Measurements from ENCODE around the gene NUDT19. TPM values are rescaled to one million over a fixed set of nuclear protein-coding genes. Genes with fewer than 3 reads are reported as not detected.
"Not testable (repeated sequence)": the region's sequence is repeated elsewhere in the genome, so short reads cannot be mapped to it uniquely, and the experiment has no call there.

Gene NUDT19
- total RNA-seq, 4 donors from 2014 or later: 7.4 to 16.6 (median 12.6) TPM

DNA sequence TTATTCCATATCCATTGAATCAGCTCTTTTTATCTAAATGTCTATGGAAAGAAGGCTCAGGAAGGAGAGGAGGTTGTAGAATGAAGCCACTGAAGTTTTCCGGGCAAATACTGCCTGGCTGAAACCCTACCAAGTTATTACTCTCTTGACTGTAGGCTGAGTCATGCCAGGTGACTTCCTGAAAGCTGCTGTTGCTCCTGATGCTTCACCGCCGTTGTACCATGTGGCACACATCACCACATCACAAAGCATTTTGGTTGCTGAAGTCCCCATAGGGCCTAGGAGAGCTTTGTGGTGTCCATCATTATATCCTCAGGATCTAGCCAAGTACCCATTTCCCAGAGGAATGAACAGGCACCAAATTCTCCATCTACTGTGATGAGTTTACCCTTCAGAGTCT, 16.8 kb downstream of the NUDT19 start:
- Histone ChIP-seq H3K9me3 (peaks cover 0 to 11% (median 4%) of the 10 kb centered on the region in 4 donors), H3K27ac (no peak overlapping the region), H3K4me3 (no peak overlapping the region), H3K27me3 (no peaks in the 10 kb centered on the region), H3K4me1 (no peaks in the 10 kb centered on the region), H3K36me3 (peaks cover 0 to 52% (median 0%) of the 10 kb centered on the region in 3 donors)
- no peak for DNase-seq
- no peak for TF ChIP-seq POLR2A (IDR thresholded peaks at IDR 0.05)
- TF ChIP-seq, protein P1, sequence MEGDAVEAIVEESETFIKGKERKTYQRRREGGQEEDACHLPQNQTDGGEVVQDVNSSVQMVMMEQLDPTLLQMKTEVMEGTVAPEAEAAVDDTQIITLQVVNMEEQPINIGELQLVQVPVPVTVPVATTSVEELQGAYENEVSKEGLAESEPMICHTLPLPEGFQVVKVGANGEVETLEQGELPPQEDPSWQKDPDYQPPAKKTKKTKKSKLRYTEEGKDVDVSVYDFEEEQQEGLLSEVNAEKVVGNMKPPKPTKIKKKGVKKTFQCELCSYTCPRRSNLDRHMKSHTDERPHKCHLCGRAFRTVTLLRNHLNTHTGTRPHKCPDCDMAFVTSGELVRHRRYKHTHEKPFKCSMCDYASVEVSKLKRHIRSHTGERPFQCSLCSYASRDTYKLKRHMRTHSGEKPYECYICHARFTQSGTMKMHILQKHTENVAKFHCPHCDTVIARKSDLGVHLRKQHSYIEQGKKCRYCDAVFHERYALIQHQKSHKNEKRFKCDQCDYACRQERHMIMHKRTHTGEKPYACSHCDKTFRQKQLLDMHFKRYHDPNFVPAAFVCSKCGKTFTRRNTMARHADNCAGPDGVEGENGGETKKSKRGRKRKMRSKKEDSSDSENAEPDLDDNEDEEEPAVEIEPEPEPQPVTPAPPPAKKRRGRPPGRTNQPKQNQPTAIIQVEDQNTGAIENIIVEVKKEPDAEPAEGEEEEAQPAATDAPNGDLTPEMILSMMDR (IDR thresholded peaks at IDR 0.05): no peak

DNA sequence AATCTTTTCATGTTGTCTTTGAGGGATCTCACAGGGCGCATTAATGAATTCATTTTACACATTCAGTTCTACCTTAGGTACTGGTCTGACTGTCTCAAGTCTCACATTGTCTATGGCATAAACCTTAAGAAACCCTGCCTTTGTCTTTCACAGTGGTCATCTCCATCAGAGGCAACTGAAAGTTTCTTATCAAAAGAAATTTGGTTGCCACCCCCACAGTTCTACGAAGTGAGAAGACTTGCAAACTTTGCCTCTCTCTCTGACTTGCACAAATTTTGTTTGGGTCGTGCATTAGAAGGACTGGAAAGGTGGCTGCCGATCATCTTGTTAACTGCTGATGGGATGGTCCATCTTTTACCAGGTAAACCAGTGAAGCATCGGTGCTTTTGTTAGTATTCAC, 17.4 kb downstream of the NUDT19 start:
- no peak for DNase-seq
- TF ChIP-seq, protein P1 (IDR thresholded peaks at IDR 0.05): no peak
- no peak for TF ChIP-seq POLR2A (IDR thresholded peaks at IDR 0.05)
- Histone ChIP-seq H3K27ac (no peak overlapping the region), H3K9me3 (peaks cover 0 to 7% (median 3%) of the 10 kb centered on the region in 4 donors), H3K4me1 (no peaks in the 10 kb centered on the region), H3K4me3 (no peak overlapping the region), H3K27me3 (no peaks in the 10 kb centered on the region), H3K36me3 (peaks cover 0 to 57% (median 0%) of the 10 kb centered on the region in 3 donors)

DNA sequence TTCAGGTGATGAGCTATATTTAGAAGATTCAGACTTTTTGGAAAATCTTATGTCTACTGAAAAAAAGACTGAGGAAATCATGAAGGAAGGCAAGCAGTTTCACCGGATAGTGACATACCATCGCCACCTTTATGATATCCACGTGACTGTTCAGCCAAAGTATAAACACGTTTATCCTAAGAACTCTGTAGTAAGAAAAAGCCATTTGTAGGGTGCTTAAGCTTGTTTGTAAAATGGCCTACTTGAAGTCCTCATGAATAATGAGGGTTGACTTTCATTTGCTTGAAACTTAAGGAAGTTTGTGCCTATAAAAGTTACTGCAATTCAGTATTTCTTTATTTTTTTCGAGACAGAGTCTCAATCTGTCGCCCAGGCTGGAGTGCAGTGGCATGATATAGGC, 20.1 kb downstream of the NUDT19 start:
- H3K4me1 ChIP-seq: no peaks in the 10 kb centered on the region
- no peaks in the 10 kb centered on the region for H3K27me3 ChIP-seq
- peaks cover 0 to 58% (median 0%) of the 10 kb centered on the region in 3 donors for H3K36me3 ChIP-seq
- DNase-seq: no peak
- no peak for TF ChIP-seq POLR2A (IDR thresholded peaks at IDR 0.05)
- TF ChIP-seq, protein P1 (IDR thresholded peaks at IDR 0.05): no peak
- no peaks in the 10 kb centered on the region for H3K9me3 ChIP-seq
- no peak overlapping the region for H3K27ac ChIP-seq
- no peak overlapping the region for H3K4me3 ChIP-seq

DNA sequence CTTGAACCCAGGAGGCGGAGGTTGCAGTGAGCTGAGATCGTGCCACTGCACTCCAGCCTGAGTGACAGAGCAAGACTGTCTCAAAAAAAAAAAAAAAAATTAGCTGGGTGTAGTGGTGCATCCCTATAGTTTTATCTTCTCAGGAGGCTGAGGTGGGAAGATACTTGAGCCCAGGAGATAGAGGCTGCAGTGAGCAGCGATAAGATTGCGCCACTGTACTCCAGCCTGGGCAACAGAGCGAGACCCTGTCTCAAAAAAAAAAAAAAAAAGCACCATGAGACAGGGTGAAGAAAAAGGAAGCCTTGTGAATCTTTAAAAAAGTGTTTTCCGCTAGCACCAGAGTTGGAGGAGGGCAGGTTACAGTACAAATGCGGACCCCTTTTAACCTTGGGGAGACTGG, 24.6 kb downstream of the NUDT19 start:
- H3K9me3 ChIP-seq, DNase-seq, H3K27ac ChIP-seq, H3K4me1 ChIP-seq, H3K27me3 ChIP-seq, H3K4me3 ChIP-seq: not testable (repeated sequence)
- H3K36me3 ChIP-seq: peaks cover 0 to 38% (median 0%) of the 10 kb centered on the region in 3 donors

DNA sequence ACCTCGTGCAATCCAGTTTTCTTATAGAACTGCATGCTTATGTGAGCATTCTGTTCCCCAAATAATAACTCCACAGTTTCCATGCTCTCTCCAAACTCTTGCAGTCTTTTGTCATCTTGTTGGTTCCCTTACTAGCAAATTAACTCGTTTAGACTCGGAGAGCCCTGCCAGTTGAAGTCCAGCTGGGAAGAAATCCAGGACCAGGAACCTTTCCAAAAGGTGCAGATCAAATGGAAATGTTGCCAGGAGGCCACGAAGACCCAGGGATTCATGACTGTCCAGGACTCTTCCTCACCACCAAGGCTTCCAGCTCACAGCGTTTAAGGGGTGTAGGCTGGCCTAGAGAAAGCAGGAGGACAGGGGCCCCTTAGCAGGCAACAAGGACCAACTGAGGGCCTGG, 25.9 kb downstream of the NUDT19 start:
- TF ChIP-seq POLR2A (IDR thresholded peaks at IDR 0.05): no peak
- TF ChIP-seq, protein P1 (IDR thresholded peaks at IDR 0.05): no peak
- Histone ChIP-seq H3K36me3 (peaks cover 0 to 29% (median 0%) of the 10 kb centered on the region in 3 donors), H3K4me1 (no peaks in the 10 kb centered on the region), H3K27ac (no peak overlapping the region), H3K9me3 (no peaks in the 10 kb centered on the region), H3K27me3 (no peaks in the 10 kb centered on the region), H3K4me3 (no peak overlapping the region)
- DNase-seq: no peak

DNA sequence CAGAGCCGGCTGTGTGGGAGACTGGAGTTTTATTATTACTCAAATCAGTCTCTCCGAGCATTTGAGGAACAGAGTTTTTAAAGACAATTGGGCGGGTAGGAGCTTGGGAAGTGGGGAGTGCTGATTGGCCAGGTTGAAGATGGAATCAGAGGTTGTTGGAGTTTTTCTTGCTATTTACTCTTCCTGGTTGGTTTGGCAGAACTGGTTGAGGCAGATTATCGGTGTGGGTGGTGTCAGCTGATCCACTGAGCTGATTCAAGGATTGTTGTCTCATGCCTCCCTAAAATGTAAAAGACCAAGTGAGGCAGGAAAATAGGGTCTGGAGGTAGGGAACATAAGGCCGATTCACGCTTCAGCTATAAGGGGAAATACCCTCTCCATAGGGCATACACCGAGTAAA, 26.7 kb downstream of the NUDT19 start:
- H3K4me1 ChIP-seq: no peaks in the 10 kb centered on the region

More for the DNA sequence above, 26.7 kb downstream of the NUDT19 start:
- DNase-seq: no peak
- H3K9me3 ChIP-seq: no peaks in the 10 kb centered on the region
- H3K36me3 ChIP-seq: peaks cover 0 to 21% (median 0%) of the 10 kb centered on the region in 3 donors
- H3K4me3 ChIP-seq: no peak overlapping the region
- H3K27ac ChIP-seq: no peak overlapping the region
- H3K27me3 ChIP-seq: no peaks in the 10 kb centered on the region
- TF ChIP-seq POLR2A (IDR thresholded peaks at IDR 0.05): no peak
- TF ChIP-seq, protein P1 (IDR thresholded peaks at IDR 0.05): no peak
